Astrocyte (in vitro differentiated cells and primary cell): ENCODE data around the gene NCAPG.

Experiments used
- EZH2 ChIP-seq: IDR thresholded peaks from 2 replicates; pipeline ENCODE4 v1.6.1; 2012; ENCODE audit warnings: mild to moderate bottlenecking, low read length, inconsistent platforms; ENCODE audit not compliant: insufficient read depth
- TF ChIP-seq, protein P1 (sequence below): IDR thresholded peaks from 2 replicates; pipeline ENCODE4 v1.5.1; 2011; ENCODE audit warnings: low read depth, mild to moderate bottlenecking, inconsistent platforms, low read length, moderate library complexity; ENCODE audit not compliant: insufficient read depth

DNA sequence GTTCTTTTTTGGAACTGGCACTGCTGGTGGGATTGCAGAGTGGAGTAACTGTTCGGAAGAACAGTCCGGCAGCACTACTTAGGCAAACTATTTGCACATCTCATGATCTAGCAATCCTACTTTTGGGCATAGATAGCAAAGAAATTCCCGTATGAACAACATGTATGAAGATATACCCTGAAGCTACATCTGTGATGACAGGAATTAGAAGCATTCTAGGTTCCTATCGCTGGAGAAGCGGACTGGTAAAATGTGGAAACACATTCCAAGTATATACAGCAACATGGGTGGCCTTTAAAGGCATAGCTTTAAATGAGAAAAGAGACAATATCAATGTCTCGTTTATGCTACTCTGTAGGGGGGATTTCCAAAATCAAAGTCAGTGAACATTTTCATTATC, 3.3 kb upstream of the NCAPG start:
- TF ChIP-seq, protein P1, sequence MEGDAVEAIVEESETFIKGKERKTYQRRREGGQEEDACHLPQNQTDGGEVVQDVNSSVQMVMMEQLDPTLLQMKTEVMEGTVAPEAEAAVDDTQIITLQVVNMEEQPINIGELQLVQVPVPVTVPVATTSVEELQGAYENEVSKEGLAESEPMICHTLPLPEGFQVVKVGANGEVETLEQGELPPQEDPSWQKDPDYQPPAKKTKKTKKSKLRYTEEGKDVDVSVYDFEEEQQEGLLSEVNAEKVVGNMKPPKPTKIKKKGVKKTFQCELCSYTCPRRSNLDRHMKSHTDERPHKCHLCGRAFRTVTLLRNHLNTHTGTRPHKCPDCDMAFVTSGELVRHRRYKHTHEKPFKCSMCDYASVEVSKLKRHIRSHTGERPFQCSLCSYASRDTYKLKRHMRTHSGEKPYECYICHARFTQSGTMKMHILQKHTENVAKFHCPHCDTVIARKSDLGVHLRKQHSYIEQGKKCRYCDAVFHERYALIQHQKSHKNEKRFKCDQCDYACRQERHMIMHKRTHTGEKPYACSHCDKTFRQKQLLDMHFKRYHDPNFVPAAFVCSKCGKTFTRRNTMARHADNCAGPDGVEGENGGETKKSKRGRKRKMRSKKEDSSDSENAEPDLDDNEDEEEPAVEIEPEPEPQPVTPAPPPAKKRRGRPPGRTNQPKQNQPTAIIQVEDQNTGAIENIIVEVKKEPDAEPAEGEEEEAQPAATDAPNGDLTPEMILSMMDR: no peak
- no peak for TF ChIP-seq EZH2
